GM18507 (cell line): ENCODE data around the gene LRRC4C.
"Not testable (repeated sequence)": the region's sequence is repeated elsewhere in the genome, so short reads cannot be mapped to it uniquely, and the experiment has no call there.

ENCODE experiments used
- DNase-seq: peaks from one replicate; pipeline ENCODE4 v3.0.0; 2011; ENCODE audit warnings: low read depth; ENCODE audit not compliant: insufficient read length; ENCODE audit errors: extremely low spot score
- FAIRE-seq: peaks from 2 replicates; lab custom pipeline; 2011; peaks lifted over from hg19 to GRCh38; lab: Jason Lieb, UNC

LRRC4C gene

DNA sequence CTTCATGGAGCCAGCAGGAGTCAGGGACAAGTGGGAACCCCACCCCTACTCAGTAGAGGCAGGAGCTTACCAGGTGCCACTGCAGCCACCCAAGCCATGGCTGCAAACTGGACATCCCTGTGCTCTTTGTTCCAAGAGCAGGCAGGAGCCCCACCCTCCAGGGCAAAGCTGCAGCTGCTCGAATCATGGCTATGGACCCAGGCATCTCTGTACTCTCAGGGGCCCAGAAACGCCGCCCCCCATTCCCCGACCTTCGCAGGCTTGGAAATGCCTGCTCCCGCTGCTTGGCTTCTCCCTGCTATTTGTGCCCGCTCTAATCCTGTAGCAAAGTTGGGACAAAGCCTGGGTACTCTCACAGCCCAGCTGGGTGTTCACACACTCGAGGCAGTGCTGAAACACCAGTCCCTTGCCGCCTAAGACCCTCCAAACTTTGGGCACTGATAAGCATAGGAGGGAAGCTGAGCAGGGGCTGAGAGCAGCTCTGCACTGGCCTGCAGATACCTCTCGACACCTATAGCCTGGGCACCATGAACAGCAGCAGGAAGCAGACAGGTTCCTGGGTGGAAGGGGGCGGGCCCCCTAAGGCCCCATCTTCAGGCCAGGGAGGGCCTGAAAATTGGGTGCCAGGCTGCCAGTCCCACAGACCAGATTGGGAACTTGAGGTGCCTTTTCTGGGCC, 402.4 kb downstream of the LRRC4C start:
- FAIRE-seq = no peak
- no peak for DNase-seq

DNA sequence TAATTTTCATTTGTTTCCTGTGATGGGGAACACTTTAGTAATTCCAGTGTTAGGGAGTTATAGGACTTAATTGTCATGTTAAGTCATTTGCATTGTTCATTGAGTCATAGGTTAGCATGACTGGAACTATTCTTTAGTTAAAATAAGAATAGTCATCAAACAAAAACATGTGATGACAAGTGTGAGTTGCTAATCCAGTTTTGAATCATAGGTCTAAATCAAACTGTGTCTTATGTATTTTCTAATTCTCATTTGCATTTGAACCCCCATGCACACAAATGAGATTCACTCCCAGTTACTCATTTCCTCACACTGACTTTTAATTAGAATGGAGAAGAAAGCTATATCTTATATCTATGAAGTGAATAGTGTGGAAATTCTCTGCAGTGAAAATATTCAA, 405.6 kb downstream of the LRRC4C start:
- FAIRE-seq = no peak
- no peak for DNase-seq

DNA sequence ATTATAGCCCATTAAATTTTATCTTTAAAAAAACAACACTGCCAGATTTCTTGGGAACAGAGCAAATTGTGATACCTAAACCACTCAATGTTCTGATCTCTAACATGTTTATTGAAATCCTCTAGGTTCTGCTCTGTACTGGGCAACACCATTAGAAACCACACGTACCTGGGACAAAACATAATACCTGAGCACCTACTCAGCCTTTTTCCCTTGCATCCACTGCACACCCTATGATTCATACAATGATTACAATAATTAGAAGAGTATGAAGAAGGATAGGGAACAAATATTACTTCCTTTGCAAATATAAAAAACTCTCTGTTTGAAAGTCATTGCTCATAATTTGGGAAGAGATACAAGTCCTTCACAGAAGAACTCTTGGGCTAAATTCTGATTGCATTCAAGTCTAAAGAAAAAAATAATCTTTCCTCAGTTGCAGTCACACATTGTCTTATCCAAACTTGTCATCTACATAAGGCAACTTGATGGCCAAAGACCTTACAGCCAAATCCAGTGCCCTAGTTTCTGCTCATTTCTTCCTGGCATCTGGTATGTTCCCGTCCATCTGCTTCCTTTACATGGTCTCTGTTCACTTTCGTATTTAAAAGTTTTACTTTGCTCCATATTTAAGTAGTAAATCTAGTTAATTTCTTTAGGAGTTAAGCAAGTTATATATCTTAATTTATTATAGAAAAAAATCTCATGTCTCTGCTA, 407.4 kb downstream of the LRRC4C start:
- DNase-seq (no peak), FAIRE-seq (no peak)

DNA sequence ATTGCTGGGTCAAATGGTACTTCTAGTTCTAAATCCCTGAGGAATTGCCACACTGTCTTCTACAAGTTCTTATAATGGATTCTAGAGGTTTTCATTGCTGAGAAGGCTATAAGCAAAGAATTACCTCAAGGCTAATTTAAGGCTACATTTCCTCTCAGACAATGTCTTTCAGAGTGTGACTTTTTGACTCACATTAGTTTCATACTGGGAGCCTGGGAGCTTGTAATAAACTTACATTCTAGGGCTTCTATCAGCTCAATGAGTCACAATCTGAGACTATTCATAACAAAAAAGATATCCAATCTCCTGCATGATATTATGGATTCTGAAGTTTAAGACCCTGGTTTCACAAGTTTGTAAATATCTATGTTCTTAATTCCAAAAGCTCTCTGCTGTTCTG, 408.7 kb downstream of the LRRC4C start:
- DNase-seq (no peak), FAIRE-seq (no peak)

DNA sequence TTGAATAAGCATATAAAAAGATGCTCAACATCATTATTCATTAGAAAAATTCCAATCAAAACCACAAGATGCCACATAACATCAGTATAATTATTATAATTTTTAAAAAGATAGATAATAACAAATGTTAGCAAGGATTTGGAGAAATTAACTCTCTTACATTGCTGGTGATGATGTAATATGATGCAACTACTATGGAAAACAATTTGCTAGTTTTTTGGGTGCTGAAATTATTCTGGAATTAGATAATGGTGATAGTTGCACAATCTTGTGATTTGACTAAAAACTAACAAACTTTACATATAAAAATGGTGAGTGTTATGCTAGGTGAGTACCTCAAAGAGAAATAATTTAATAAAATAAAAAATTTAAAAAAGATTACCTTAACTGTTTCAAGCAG, 412.2 kb downstream of the LRRC4C start:
- FAIRE-seq (no peak), DNase-seq (no peak)

DNA sequence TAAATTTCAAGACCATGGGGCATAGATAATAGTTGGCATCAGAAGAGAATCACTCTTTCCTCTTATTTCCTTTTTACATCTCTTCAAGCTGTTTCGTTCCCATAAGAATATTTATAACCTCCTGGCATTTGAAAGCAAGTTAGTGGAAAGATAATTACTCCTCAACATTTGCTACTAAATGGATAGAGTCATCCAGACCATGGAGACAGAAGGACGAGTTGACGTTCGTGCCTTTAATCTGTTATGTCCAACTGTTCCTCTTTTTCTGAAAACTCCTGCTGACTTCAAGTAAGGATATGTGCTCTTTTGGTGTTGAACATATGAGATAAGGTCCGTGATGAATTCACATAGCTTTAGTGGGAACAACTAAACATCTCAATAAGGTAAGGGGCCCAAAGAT, 414.2 kb downstream of the LRRC4C start:
- FAIRE-seq (no peak), DNase-seq (no peak)

DNA sequence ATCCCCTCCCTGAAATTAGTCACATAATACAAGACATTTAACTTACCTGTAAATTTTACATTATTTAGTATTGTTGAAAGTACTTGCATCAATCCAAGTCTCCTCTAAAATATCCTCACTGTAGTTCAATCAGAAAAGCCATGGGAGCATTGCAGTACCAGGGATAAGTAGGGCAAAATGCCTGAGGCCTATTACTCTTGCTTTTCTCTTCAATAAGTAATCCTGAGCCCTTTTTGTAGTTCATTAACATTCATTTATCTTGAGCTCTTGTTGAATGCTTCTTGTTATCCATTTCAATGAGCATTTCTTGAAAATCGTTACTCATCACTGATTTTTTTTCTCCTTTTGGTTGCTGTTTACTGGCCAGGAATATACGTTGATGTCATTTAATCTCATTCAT, 414.7 kb downstream of the LRRC4C start:
- DNase-seq = no peak

DNA sequence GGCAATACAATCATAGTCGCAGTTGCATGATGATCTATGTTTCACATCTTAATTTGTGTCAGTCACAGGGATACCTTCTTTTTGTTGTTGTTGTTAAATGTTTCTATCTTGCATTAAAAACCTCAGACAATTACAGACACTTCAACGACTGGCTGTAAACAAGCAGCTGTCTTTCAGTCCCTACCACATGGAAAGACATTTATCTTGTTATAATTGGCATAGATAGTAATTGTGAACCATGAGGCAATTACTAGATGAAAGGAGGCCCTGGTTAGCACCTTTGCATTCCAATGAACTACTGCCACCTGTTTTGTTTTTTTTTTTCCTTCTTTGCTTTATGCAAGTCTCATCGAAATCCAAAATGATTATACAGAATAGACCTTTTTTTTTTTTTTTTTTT, 416.8 kb downstream of the LRRC4C start:
- DNase-seq (no peak), FAIRE-seq (no peak)

More for the DNA sequence above, 414.7 kb downstream of the LRRC4C start:
- no peak for FAIRE-seq

DNA sequence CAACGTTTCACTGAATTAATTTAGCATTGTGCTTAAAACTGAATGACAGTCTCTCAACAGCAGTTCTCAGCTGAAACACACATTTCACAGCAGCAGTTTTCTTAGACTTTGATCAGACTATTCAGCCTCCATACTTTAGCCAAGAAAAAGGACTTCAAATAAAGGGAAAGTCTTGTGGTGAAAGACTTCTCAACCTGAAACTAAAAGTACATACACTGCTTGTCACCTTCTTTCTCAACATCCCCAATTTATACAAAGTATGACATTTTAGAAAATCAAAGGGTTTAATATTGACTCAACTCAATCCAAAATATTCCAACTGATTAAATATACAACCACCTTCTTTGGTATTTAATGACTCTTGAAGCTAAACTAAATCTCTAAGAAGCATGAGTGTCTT, 419.0 kb downstream of the LRRC4C start:
- DNase-seq = no peak
- FAIRE-seq = no peak

DNA sequence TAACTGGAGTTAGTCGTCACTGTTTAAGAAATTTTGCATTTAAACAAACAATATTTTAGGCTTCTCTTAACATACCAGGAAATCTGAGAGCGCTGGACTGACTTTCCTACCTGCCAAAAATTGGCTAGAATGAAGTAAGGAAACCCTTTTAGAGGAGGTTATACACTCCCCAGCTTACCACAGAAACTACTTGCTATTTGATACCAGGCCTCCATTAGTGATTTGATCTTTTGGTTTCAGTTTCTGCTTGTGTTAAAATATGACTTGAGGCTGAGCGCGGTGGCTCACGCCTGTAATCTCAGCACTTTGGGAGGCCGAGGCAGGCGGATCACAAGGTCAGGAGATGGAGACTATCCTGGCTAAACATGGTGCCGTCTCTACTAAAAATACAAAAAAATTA, 419.9 kb downstream of the LRRC4C start:
- DNase-seq (no peak), FAIRE-seq (no peak)

DNA sequence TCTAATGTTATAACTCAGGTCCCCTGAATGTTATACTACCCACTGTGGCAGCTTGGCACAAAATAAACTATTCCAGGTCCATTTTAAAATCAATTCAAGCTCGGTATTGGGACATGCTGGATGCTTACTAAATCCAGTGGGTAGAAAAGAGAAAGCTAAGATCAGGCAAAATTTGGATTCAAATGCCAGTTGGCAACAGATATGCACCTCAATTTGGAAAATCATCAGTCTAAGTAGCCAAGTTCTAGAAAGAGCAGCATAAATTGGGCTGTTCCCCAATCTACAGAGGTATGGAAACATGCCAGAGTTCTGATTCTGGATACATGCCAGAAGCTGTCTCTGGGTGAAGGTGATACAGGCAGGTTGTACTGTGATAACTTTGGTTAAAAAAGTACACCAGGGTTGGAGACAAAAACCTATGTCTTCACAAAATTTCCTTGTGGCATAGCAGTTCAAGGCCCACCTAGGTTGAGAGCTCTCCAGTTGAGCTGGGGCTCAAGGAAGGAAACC, 427.8 kb downstream of the LRRC4C start:
- FAIRE-seq = no peak
- DNase-seq = no peak

DNA sequence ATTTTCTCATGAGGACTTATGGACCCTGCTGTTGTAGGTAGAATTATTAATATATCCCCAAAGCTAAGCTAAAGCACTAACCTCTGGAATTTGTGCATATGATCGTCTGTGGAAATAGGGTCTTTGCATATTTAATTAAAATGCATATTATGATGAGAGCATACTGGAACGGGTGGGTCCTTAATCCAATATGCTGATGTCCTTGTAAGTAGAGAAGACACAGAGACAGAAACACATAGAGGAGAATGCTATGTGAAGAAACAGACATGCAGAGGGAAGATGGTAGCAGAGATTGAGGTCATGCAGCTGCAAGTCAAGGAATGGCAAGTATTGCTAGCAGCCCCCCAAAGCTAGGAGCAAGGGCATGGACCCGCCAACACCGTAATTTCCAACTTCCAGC, 439.2 kb downstream of the LRRC4C start:
- DNase-seq (no peak), FAIRE-seq (no peak)

DNA sequence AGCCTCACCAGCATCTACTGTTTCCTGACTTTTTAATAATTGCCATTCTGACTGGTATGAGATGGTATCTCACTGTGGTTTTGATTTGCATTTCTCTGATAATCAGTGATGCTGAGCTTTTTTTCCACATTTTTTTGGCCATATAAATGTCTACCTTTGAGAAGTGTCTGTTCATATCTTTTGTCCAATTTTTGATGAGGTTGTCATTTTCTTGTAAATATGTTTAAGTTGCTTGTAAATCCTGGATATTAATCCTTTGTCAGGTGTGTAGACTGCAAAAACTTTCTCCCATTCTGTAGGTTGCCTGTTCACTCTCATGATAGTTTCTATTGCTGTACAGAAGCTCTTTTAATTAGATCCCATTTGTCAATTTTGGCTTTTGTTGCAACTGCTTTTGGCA, 439.8 kb downstream of the LRRC4C start:
- not testable (repeated sequence) for DNase-seq, FAIRE-seq

DNA sequence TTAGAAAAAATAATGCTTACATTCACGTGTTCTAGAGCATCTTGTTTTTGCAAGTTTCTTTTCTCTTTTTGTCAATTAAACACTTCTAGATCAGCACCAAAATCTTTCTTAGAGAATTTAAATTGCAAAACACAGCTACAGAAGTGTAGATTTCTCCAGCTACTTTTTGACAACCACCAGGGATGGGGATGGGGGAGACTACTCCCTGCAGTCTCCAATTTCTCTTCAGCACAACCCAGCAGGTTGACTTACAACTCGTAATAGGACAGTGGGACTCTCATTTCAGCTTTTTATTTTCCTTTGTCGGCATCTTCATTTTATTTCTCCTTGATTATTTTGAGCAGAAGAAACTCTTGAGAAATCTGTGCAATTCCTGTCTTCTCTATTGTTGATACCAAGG, 441.2 kb downstream of the LRRC4C start:
- DNase-seq (no peak), FAIRE-seq (no peak)

DNA sequence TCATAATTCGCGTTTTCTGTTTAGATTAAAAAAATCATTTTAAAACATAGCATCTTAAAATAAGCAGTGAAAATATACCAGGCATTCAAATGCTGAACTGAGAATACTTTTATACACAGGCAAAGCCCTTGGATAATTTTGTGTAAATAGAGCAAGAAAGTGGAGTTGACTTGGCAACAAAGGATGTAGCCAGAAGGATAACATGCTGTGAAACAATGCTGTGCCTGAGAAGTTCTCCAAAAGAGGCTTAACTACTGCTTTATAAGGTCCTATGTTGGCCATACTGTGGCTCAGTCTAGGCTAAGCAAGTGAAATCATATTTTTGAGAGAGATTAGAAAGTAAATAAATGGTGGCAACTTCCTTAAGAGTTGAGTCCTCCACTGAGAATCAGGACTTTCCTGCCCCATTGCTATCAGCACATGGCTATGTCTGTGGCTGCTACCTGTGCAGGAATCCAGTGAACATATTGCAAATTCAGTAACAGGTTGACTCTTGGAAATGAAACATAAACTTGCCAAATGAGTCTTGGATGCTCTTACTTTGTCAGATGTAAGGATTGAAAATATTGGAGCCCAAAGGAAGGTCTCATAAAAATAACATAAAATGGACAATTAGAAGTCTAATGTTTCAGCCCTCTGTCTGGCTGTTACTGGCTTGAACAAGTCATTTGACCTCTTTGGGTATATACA, 448.9 kb downstream of the LRRC4C start:
- DNase-seq = no peak

DNA sequence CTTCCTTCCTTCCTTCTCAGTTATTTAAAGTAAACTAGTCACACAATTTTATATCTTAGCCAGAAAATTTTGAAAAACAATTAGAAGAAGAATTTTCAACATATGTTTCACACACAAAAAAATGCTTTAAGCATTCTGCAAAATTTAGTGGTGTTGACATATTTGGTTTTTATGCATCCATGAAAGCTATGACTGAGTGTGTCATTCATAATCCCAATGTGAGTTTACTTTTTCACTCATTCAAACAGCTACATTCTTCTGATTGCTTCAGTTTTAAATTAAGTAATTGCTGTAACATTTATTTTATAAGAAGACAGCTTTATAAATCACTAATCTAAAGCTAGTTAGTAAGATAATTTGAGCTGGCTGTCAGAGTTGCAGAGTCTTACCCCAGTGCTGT, 453.5 kb downstream of the LRRC4C start:
- DNase-seq (no peak), FAIRE-seq (no peak)

More for the DNA sequence above, 448.9 kb downstream of the LRRC4C start:
- no peak for FAIRE-seq

DNA sequence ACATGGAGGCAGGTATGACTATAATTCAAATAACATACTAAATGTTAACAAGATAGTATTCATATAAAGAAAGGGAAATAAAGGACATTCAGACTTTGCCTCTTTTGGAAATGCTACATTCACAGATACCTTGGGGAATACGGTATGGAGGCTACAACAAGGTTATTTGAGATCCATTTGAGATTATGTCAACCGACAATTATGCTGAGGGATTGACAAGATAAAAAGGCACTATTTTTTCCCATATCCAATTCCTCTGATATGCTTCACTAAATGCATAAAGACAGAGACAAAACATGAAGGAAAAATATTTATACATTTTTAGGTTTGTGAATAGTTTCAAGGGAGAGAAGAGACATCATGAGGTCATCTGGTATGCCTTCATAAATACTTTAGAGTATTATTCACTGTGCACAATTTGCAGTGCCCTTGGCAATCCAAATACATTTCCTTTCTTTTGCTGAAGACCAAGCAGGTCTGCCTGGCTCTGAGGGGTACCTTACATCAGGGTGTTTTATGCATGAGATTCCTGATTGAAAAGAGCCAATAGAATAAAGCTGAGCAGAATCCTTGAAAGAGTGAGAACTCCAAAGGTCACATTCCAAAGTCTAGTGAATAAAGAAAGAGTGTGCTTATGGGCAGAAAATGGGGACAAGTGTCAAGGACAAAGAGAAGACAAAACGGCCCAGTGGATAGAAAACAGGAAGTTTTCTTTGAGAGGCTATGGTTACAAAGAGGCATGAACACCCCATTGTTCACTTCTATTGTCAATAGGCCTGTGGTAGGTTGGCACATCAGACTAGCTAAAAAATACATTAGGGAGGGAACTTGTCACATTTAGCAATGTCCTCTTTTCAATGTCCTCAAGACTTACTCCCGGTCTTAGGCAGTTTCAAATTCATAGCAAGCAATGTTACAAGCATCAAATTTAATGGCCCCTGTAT, 455.8 kb downstream of the LRRC4C start:
- DNase-seq (no peak), FAIRE-seq (no peak)

DNA sequence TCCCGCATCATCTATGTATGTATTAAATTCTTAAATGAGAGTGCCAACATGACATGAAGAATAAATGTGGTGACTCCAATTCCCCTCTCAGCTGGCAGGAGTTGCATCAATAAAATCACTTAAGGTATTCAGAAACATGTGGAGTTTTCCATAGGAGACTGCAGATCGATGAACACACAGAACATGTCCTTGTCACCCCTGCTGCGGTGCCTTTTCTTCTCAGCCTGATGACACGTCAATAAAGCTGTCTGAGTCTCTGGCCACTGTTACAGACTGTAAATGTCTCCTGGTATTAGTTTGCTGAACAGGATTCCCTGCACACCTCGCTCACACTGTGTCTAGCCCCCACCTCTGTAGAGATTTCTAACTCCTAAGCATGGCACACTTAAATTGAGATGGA, 460.5 kb downstream of the LRRC4C start:
- FAIRE-seq (no peak), DNase-seq (no peak)

DNA sequence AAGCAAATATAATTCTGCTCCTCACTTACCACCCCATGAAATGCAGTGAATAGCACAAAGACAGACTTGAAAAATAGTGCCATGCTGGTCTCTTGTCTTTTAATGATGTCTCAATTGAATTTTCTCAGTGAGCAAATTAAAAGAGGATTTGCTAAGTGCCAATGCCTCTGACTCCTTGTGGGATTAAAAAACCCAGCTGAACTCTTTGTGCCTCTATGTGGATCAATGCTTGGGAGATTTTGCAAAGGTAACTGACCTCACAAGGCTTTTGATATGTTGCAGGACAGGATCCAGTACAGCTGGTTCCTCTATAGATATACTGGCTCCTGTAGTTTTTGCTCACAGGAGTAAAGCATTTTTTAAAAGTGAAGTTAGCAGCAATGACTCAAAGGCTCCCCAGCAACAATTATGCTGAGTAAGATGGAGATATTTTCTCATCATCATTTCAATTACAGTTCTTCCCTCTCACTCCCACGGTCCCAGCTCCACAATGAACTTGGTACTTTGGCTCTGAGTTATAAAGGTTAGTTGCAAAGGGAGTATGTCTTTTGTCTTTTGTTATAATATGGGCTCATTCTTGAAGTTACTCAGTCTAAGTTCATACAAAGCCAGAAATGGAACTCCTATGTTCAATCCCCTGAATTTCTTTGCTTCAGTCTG, 471.5 kb downstream of the LRRC4C start:
- FAIRE-seq = no peak

More for the DNA sequence above, 471.5 kb downstream of the LRRC4C start:
- no peak for DNase-seq
